Thyroid gland (tissue), 4 donors: Measurements from ENCODE around the gene MAGI2. TPM values are rescaled to one million over a fixed set of nuclear protein-coding genes. Genes with fewer than 3 reads are reported as not detected.

ENCODE experiments used
- DNase-seq, 2 donors: peaks; one replicate each; pipeline ENCODE4 v3.0.0-alpha.2; 2019
- H3K27ac ChIP-seq, 3 donors: fragments of 200-600 bp; sonication (generic); 1 replicate in 2 of 3; 2 replicates in 1 of 3; pipeline ENCODE4 v1.5.1; 2016 to 2019; ENCODE audit warnings: mild to moderate bottlenecking in 1 of 3, moderate library complexity in 1 of 3
- H3K27me3 ChIP-seq: fragments of 200-600 bp; sonication (generic); one replicate; pipeline ENCODE4 v1.5.1; 2019
- H3K36me3 ChIP-seq, 2 donors: fragments of 200-600 bp; sonication (generic); one replicate each; pipeline ENCODE4 v1.5.1; 2016 to 2019
- H3K4me1 ChIP-seq, 2 donors: fragments of 200-600 bp; sonication (generic); one replicate each; pipeline ENCODE4 v1.5.1; 2017 to 2019
- H3K4me3 ChIP-seq, 3 donors: fragments of 200-600 bp; sonication (generic); replicated peaks in 1 of 3; 1 replicate in 2 of 3; 2 replicates in 1 of 3; pipeline ENCODE4 v1.5.1; 2016; ENCODE audit warnings: mild to moderate bottlenecking in 1 of 3
- H3K9me3 ChIP-seq: fragments of 200-600 bp; sonication (generic); one replicate; pipeline ENCODE4 v1.5.1; 2017
- CTCF ChIP-seq, 6 experiments: fragments of 200-600 bp in 3 of 6; fragments of 450-650 bp in 3 of 6; sonication (generic) in 3 of 6; IDR thresholded peaks; one replicate each; pipeline ENCODE4 v1.5.1; 2016 to 2019; ENCODE audit warnings: antibody characterized with exemption in 6 of 6, mild to moderate bottlenecking in 2 of 6, inconsistent platforms in 1 of 6, moderate library complexity in 1 of 6
- POLR2A ChIP-seq, 2 donors: fragments of 450-650 bp; IDR thresholded peaks; one replicate each; pipeline ENCODE4 v1.6.1; 2017; ENCODE audit warnings: antibody characterized with exemption in 2 of 2, mild to moderate bottlenecking in 2 of 2, moderate library complexity in 1 of 2
- WGBS, 2 donors: methylation state at CpG; one replicate each; pipeline ENCODE4 v1.1.5; 2017; 5-methylcytosine and 5-hydroxymethylcytosine counted together
- intact Hi-C: fragments of 100-400 bp; cut with DNase I; formaldehyde crosslinking; loops from one replicate; pipeline ENCODE4 v1.15.1; 2023
- total RNA-seq, 4 donors: library from RNA; depleted of rRNA; stranded (reverse); fragments of >200 nt; gene quantifications; one replicate each; pipeline ENCODE4 v1.2.3, GENCODE V29; 2016

Gene MAGI2
- total RNA-seq, 4 donors from 2014 or later = 20.7 to 31.1 (median 26.0) TPM

- Histone ChIP-seq H3K4me3 (no peak overlapping the region), H3K9me3 (no peaks in the 10 kb centered on the region), H3K27me3 (no peaks in the 10 kb centered on the region), H3K4me1 (peaks cover 0 to 8% of the 10 kb centered on the region in 2 donors), H3K36me3 (no peaks in the 10 kb centered on the region), H3K27ac (no peak overlapping the region)
- intact Hi-C loops = no loop called here
- peak; percentile 63 to 65 for DNase-seq
- TF ChIP-seq POLR2A (IDR thresholded peaks at IDR 0.05) (no peak), CTCF (IDR thresholded peaks at IDR 0.05) (no peak)
Observed at GRCh38 chr7:78695826-78696225, 757.6 kb downstream of the MAGI2 start.

DNA sequence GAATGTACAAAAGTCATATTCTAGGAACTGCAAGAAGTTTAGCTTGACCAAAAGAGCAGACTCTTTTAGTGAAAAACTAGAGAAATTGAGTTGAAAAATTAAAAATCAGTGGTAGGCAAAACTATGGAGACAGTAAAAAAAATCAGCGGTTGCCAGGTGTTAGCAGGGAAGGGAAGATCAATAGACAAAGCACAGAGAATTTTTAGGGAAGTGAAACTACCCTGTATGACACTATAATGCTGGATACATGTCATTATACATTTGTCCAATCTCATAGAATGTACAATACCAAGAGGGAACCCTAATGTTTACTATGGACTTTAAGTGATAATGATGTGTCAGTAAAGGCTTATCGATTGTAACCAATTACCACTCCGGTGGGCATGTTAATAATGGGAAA is 761.9 kb downstream of the MAGI2 start:
- TF ChIP-seq CTCF (IDR thresholded peaks at IDR 0.05) = no peak
- no peak for TF ChIP-seq POLR2A (IDR thresholded peaks at IDR 0.05)
- H3K27me3 ChIP-seq = no peaks in the 10 kb centered on the region
- H3K4me1 ChIP-seq = peaks cover 0 to 8% of the 10 kb centered on the region in 2 donors
- WGBS, 2 donors = 90% methylated on average over 3 of the region's 3 CpGs
- H3K9me3 ChIP-seq = no peaks in the 10 kb centered on the region
- H3K27ac ChIP-seq = no peak overlapping the region
- no peak overlapping the region for H3K4me3 ChIP-seq
- H3K36me3 ChIP-seq = no peaks in the 10 kb centered on the region
- intact Hi-C loops = no loop called here
- DNase-seq = no peak

- intact Hi-C loops = no loop called here
- 94 to 95% methylated on average over 4 of the region's 4 CpGs for WGBS, 2 donors
- H3K4me1 ChIP-seq = no peaks in the 10 kb centered on the region
- no peak for DNase-seq
- no peak for TF ChIP-seq POLR2A (IDR thresholded peaks at IDR 0.05)
- TF ChIP-seq CTCF (IDR thresholded peaks at IDR 0.05) = no peak
- H3K27ac ChIP-seq = no peak overlapping the region
- H3K4me3 ChIP-seq = no peak overlapping the region
- no peaks in the 10 kb centered on the region for H3K27me3 ChIP-seq
- no peaks in the 10 kb centered on the region for H3K9me3 ChIP-seq
- no peaks in the 10 kb centered on the region for H3K36me3 ChIP-seq
Observed at GRCh38 chr7:78690174-78690573, 763.3 kb downstream of the MAGI2 start.

DNA sequence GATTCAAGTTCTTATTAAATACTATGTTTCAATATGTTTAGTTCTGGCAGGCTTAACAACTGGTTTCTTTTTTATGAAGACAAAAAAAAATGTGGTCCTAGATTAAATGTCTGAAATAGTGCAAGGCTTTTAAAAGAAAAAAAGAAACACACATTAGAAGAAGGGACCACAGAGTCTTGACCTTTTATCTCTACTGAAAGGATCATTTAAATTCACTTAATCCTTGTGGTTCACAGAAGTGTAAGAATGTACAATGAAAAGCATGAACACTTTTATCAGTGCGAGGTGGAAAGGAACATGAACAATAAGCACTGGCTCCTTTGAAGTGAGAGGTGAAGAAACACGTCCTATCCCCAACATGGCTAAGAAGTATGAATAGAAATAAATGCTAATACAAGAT is 765.1 kb downstream of the MAGI2 start:
- H3K4me3 ChIP-seq = no peak overlapping the region
- TF ChIP-seq CTCF (IDR thresholded peaks at IDR 0.05) = no peak
- TF ChIP-seq POLR2A (IDR thresholded peaks at IDR 0.05) = no peak

DNA sequence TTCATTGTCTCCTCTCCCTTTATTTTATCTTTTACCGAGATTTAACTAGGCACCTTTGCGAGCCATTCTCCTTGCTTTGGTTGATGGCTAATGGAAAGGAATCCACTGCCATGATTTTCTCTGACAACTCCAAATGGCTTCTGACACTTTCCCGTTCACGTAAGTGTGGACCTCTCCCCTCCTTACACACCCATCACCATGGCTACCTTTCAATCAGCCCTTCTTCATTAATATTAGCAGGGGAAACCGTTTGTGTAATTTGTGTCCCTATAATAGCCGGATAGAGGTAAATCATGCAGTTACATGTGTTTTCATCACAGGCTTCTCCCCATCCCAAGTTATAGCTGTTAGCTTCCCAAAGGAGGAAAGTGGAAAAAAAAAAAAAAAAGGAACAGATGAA is 767.3 kb downstream of the MAGI2 start:
- H3K4me3 ChIP-seq = no peak overlapping the region
- intact Hi-C loops = no loop called here
- no peak for TF ChIP-seq CTCF (IDR thresholded peaks at IDR 0.05)
- TF ChIP-seq POLR2A (IDR thresholded peaks at IDR 0.05) = no peak
- H3K36me3 ChIP-seq = no peaks in the 10 kb centered on the region
- 73 to 82% methylated on average over 6 of the region's 6 CpGs for WGBS, 2 donors
- no peaks in the 10 kb centered on the region for H3K4me1 ChIP-seq
- no peak overlapping the region for H3K27ac ChIP-seq
- DNase-seq = no peak
- H3K27me3 ChIP-seq = no peaks in the 10 kb centered on the region
- H3K9me3 ChIP-seq = no peaks in the 10 kb centered on the region

More for the DNA sequence above, 765.1 kb downstream of the MAGI2 start:
- intact Hi-C loops = no loop called here
- Histone ChIP-seq H3K36me3 (no peaks in the 10 kb centered on the region), H3K27me3 (no peaks in the 10 kb centered on the region), H3K27ac (no peak overlapping the region), H3K4me1 (no peaks in the 10 kb centered on the region), H3K9me3 (no peaks in the 10 kb centered on the region)
- DNase-seq = no peak
- WGBS, 2 donors = 89% methylated on average over 2 of the region's 2 CpGs
